K562 (cell line): ENCODE results near the gene CAMK2D.

Source experiments
- CHD1 ChIP-seq: fragments of 200-600 bp; sonication (generic); IDR thresholded peaks from one replicate; pipeline ENCODE4 v1.6.1; 2012; ENCODE audit warnings: mild to moderate bottlenecking, moderate library complexity, low read length, inconsistent platforms
- DDX20 ChIP-seq: fragments of 450-650 bp; IDR thresholded peaks from 2 replicates; pipeline ENCODE4 v1.6.1; 2016; ENCODE audit warnings: missing genetic modification characterization, low read depth, mild to moderate bottlenecking, missing compliant biosample characterization, moderate library complexity
- EP300 ChIP-seq: IDR thresholded peaks from 2 replicates; pipeline ENCODE4 v1.6.1; 2012; ENCODE audit warnings: low read length, improper control_type of control experiment
- RAD21 ChIP-seq, 2 experiments: fragments of 250-450 bp in 1 of 2; fragments of 450-650 bp in 1 of 2; sonication (Bioruptor Pico) in 1 of 2; formaldehyde crosslinking in 1 of 2; IDR thresholded peaks in 1 of 2; conservative IDR thresholded peaks in 1 of 2; 2 replicates each; pipeline versions ENCODE4 v1.4.0 to v1.8.0; 2020 to 2022; ENCODE audit warnings: mild to moderate bottlenecking in 2 of 2, moderate library complexity in 1 of 2
- YY1 ChIP-seq, 3 experiments: IDR thresholded peaks; 2 replicates each; pipeline ENCODE4 v1.6.1; 2011; ENCODE audit warnings: low read length in 2 of 3, mild to moderate bottlenecking in 2 of 3, moderate library complexity in 2 of 3, borderline replicate concordance in 1 of 3, control low read depth in 1 of 3, low read depth in 1 of 3; ENCODE audit not compliant: insufficient read depth in 3 of 3, insufficient replicate concordance in 2 of 3, control insufficient read depth in 1 of 3, insufficient read length in 1 of 3; ENCODE audit errors: extremely low read depth in 1 of 3
- TF ChIP-seq, protein P1 (sequence below): fragments of 450-650 bp; formaldehyde crosslinking; IDR thresholded peaks from 2 replicates; pipeline ENCODE4 v1.4.0; 2022; ENCODE audit warnings: missing genetic modification characterization
- TF ChIP-seq, protein P2 (sequence below): fragments of 150-350 bp; IDR thresholded peaks from 2 replicates; pipeline ENCODE4 v1.6.1; 2014; ENCODE audit warnings: low read depth, mild to moderate bottlenecking, low read length, borderline replicate concordance
- TF ChIP-seq, protein P3 (sequence below), 3 experiments: IDR thresholded peaks in 2 of 3; conservative IDR thresholded peaks in 1 of 3; 2 replicates each; pipeline ENCODE4 v1.5.1; 2011 to 2012; ENCODE audit warnings: low read length in 3 of 3, mild to moderate bottlenecking in 3 of 3, control low read depth in 2 of 3, improper control_type of control experiment in 1 of 3, inconsistent platforms in 1 of 3, low read depth in 1 of 3, mixed read lengths in 1 of 3, moderate library complexity in 1 of 3; ENCODE audit not compliant: insufficient read depth in 2 of 3
- TF ChIP-seq, protein P4 (sequence below): sonication (generic); formaldehyde crosslinking; IDR thresholded peaks from 2 replicates; pipeline ENCODE4 v1.8.1; 2022; ENCODE audit warnings: missing genetic modification reagents

DNA sequence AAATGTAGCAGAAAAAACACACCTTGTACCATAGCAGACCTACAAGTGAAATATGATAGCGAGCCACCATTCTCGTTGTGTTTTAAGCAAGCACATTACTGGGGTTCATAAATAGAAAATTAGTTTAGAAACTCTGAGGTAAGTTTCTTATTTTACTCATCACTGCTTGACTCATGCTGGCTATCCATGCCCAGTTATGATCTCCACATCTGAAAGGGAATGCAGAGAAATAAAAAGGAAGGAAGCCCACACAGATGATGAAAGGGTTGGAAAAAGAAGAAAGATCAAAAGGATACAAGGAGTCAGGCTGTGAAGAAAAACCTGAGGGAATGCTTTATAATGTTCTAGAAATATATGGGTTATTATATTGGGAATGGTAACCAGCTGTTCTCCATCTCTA, 54.5 kb downstream of the CAMK2D start:
- TF ChIP-seq, protein P1, sequence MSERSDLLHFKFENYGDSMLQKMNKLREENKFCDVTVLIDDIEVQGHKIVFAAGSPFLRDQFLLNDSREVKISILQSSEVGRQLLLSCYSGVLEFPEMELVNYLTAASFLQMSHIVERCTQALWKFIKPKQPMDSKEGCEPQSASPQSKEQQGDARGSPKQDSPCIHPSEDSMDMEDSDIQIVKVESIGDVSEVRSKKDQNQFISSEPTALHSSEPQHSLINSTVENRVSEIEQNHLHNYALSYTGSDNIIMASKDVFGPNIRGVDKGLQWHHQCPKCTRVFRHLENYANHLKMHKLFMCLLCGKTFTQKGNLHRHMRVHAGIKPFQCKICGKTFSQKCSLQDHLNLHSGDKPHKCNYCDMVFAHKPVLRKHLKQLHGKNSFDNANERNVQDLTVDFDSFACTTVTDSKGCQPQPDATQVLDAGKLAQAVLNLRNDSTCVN = no peak
- no peak for TF ChIP-seq CHD1
- no peak for TF ChIP-seq EP300
- TF ChIP-seq, protein P2, sequence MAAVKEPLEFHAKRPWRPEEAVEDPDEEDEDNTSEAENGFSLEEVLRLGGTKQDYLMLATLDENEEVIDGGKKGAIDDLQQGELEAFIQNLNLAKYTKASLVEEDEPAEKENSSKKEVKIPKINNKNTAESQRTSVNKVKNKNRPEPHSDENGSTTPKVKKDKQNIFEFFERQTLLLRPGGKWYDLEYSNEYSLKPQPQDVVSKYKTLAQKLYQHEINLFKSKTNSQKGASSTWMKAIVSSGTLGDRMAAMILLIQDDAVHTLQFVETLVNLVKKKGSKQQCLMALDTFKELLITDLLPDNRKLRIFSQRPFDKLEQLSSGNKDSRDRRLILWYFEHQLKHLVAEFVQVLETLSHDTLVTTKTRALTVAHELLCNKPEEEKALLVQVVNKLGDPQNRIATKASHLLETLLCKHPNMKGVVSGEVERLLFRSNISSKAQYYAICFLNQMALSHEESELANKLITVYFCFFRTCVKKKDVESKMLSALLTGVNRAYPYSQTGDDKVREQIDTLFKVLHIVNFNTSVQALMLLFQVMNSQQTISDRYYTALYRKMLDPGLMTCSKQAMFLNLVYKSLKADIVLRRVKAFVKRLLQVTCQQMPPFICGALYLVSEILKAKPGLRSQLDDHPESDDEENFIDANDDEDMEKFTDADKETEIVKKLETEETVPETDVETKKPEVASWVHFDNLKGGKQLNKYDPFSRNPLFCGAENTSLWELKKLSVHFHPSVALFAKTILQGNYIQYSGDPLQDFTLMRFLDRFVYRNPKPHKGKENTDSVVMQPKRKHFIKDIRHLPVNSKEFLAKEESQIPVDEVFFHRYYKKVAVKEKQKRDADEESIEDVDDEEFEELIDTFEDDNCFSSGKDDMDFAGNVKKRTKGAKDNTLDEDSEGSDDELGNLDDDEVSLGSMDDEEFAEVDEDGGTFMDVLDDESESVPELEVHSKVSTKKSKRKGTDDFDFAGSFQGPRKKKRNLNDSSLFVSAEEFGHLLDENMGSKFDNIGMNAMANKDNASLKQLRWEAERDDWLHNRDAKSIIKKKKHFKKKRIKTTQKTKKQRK = no peak
- no peak for TF ChIP-seq RAD21 (CRISPR knock-in tag; conservative IDR thresholded peaks at IDR 0.05 in 1 of 2, IDR thresholded peaks at IDR 0.05 in 1 of 2)
- TF ChIP-seq, protein P3, sequence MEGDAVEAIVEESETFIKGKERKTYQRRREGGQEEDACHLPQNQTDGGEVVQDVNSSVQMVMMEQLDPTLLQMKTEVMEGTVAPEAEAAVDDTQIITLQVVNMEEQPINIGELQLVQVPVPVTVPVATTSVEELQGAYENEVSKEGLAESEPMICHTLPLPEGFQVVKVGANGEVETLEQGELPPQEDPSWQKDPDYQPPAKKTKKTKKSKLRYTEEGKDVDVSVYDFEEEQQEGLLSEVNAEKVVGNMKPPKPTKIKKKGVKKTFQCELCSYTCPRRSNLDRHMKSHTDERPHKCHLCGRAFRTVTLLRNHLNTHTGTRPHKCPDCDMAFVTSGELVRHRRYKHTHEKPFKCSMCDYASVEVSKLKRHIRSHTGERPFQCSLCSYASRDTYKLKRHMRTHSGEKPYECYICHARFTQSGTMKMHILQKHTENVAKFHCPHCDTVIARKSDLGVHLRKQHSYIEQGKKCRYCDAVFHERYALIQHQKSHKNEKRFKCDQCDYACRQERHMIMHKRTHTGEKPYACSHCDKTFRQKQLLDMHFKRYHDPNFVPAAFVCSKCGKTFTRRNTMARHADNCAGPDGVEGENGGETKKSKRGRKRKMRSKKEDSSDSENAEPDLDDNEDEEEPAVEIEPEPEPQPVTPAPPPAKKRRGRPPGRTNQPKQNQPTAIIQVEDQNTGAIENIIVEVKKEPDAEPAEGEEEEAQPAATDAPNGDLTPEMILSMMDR (IDR thresholded peaks at IDR 0.05 in 2 of 3, conservative IDR thresholded peaks at IDR 0.05 in 1 of 3; ENCODE audit: insufficient read depth in 2 of 3, low read depth in 1 of 3, low read length in 3 of 3) = no peak
- no peak for TF ChIP-seq DDX20 (tag)
- TF ChIP-seq, protein P4, sequence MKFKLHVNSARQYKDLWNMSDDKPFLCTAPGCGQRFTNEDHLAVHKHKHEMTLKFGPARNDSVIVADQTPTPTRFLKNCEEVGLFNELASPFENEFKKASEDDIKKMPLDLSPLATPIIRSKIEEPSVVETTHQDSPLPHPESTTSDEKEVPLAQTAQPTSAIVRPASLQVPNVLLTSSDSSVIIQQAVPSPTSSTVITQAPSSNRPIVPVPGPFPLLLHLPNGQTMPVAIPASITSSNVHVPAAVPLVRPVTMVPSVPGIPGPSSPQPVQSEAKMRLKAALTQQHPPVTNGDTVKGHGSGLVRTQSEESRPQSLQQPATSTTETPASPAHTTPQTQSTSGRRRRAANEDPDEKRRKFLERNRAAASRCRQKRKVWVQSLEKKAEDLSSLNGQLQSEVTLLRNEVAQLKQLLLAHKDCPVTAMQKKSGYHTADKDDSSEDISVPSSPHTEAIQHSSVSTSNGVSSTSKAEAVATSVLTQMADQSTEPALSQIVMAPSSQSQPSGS (CRISPR knock-in tag) = no peak
- no peak for TF ChIP-seq YY1 (IDR thresholded peaks at IDR 0.05; ENCODE audit: borderline replicate concordance in 1 of 3, control insufficient read depth in 1 of 3, extremely low read depth in 1 of 3, insufficient read depth in 3 of 3, insufficient read length in 1 of 3, insufficient replicate concordance in 2 of 3, low read depth in 1 of 3, low read length in 2 of 3)
